ENCODE measurements around the gene MADD.
"Not testable (repeated sequence)": the region's sequence is repeated elsewhere in the genome, so short reads cannot be mapped to it uniquely, and the experiment has no call there.

The MADD gene

DNA sequence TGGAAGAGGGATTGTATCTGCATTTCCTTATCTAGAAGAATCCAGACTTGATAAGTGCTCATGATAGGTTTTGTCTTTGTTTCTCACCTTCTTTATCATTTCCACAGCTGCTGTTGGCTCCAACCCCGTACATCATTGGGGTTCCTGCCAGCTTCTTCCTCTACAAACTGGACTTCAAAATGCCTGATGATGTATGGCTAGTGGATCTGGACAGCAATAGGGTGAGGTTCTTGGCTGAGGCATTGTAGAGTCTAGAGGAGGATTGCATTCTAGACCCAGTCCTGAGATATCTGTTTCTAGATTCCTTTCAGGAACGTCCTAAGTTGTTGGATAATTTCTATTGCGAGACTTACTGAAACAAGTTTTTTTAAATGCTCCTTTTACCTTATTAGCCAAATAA is 8.1 kb downstream of the MADD start:
- DNase-seq: no peak

DNA sequence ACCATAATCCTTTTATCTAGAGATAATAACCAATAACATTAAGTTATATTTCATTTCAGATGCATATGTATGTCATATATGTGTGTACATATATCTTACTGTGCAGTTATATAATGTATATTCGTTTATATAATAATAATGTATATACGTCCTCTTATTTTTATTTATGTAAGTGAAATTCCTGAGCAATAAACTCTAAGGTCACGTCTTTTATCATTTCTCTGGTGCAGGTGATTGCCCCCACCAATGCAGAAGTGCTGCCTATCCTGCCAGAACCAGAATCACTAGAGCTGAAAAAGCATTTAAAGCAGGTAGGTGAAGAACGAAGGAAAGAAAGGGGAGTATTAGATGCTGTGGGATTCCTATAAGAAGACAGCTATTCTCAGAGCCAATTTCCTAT is 8.8 kb downstream of the MADD start:
- DNase-seq: no peak

GRCh38 chr11:47280099-47280498 is 10.2 kb downstream of the MADD start:
- no peak for DNase-seq

DNA sequence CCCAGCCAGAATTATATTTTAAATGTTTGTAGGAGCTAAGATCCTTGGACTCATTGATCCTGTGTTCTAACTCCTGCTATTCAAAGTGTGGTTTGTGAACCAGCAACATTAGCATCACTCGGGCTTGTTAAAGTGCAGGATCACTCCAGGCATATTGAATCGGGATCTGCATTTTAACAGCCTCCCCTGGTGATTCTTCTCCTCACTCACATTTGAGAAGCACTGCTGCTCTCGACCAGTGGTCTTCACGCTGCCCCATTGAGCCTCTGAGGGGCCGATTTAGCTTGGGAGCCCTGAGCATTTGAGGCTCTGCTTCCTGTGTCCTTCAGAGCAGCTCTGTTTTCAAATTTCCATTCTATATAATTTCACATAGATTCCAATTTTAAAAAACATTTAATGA is 10.9 kb downstream of the MADD start:
- no peak for DNase-seq

DNA sequence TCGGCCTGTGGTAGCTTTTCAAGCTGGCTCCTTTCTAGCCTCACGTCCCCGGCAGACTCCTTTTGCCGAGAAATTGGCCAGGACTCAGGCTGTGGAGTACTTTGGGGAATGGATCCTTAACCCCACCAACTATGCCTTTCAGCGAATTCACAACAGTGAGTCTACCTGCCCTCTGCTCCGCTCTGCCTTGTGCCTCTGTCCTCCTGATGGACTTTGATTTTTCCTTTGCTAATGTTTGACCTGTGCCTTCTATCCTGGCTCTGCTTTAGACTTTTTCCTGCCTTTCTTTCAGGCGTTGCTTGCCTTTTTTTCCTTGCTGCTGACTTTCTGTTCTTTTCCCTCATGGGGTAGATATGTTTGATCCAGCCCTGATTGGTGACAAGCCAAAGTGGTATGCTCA is 12.5 kb downstream of the MADD start:
- no peak for DNase-seq

DNA sequence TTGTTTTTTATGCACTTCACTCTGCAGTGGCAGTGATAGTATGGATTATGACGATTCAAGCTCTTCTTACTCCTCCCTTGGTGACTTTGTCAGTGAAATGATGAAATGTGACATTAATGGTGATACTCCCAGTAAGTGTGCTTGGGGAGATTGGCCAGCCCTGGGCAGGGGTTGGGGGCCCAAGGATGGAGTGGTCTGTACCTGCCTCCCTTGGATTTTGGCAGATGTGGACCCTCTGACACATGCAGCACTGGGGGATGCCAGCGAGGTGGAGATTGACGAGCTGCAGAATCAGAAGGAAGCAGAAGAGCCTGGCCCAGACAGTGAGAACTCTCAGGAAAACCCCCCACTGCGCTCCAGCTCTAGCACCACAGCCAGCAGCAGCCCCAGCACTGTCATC is 14.2 kb downstream of the MADD start:
- no peak for DNase-seq

GRCh38 chr11:47285969-47286770 is 16.2 kb downstream of the MADD start:
- DNase-seq: no peak

- no peak for DNase-seq
These were observed 18.1 kb downstream of the MADD start for GRCh38 chr11:47288066-47288465.

DNA sequence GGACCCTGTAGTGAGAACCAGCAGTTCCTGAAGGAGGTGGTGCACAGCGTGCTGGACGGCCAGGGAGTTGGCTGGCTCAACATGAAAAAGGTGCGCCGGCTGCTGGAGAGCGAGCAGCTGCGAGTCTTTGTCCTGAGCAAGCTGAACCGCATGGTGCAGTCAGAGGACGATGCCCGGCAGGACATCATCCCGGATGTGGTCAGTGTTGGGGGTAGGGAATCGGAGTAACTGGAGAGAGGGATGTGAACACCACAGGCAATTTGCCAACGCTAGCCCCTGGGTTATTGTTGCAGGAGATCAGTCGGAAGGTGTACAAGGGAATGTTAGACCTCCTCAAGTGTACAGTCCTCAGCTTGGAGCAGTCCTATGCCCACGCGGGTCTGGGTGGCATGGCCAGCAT is 19.9 kb downstream of the MADD start:
- DNase-seq: no peak

DNA sequence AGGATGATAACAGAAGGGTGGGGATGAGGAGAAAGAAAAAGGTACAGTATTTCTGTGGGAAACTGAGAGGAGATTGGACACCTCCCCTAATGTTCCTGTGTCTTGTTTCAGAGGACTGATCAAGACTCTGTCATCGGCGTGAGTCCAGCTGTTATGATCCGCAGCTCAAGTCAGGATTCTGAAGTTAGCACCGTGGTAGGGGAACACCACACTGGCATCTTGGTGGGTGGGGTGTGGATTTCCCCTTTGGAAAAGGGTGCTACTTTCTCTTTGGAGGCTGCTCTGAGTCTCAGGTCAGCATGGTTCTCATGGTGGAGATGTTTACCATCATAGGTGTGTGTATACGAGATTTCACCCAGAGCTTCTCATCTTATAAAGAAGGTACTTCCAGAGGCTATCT is 25.5 kb downstream of the MADD start:
- DNase-seq: no peak

DNA sequence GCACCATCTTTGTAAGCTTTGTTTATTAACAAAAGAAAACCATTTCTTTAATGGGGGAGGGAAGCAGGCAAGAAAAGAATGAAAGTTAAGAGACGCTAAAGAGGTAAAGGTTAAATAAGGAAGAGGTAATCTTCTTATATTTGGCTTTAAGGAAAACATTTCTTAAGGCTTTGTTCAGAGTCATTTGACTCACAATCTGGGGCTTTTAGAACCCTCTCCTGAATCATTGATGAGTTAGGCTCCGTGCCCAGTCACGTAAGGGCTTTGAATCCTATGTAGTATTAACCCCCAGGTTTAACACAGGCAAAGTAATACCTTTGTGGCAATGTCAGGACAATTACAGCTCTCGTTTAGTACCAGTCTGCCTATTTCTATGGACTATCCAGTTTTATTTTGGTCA is 26.1 kb downstream of the MADD start:
- no peak for DNase-seq

GRCh38 chr11:47299078-47299477 is 29.1 kb downstream of the MADD start:
- no peak for DNase-seq

GRCh38 chr11:47302853-47303252 is 32.9 kb downstream of the MADD start:
- DNase-seq: no peak

- no peak for DNase-seq
These were observed 36.0 kb downstream of the MADD start for GRCh38 chr11:47305734-47306483.

GRCh38 chr11:47306484-47306844 is 36.5 kb downstream of the MADD start:
- DNase-seq: no peak

DNA sequence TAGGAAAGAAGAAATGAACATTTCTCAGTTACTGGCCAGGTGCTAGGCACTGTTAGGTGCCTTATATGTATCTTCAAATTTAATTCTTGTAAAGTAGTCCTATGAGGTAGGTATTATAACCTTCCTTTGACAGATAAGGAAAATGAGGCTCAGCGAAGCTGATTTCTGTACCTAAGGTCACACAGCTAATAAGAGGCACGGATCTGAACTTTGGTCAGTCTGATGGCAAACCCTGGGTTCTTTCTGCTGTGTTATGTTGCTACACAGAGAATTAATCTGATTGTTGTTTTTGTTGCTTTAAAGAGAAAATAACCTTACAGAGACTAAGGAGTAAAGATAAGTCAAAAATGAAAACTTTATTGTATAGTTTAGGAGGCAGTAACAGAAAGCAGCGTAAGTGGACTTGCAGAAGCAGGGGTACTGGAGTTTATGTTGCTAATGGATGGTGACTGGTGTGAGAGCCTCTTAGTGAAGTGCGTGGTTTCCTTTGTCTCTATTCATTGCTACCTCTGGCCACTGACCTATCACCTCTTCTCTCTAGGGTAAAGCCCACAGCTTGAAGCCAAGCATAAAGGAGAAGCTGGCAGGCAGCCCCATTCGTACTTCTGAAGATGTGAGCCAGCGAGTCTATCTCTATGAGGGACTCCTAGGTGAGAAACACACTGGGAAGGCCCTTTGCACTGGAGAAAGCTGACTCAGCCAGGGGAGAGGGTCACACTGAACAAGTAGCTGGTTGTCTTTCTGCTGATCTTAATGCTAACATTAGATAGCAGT is 38.3 kb downstream of the MADD start:
- DNase-seq: no peak

DNA sequence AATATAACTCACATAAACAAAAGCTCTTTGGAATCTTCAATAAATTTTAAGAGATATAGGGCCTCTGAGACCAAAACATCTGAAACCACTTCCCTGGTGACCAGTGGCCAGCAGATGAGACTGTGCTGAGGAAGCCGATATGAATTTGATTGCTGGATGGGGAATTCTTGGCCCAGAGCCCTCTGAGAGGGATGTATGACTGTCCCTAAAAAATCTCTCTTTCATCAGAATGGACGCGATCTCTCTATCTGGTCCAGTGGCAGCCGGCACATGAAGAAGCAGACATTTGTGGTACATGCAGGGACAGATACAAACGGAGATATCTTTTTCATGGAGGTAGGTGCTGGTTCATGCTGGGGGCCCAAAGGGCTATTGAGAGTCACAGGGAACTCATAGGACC is 45.1 kb downstream of the MADD start:
- DNase-seq: no peak

DNA sequence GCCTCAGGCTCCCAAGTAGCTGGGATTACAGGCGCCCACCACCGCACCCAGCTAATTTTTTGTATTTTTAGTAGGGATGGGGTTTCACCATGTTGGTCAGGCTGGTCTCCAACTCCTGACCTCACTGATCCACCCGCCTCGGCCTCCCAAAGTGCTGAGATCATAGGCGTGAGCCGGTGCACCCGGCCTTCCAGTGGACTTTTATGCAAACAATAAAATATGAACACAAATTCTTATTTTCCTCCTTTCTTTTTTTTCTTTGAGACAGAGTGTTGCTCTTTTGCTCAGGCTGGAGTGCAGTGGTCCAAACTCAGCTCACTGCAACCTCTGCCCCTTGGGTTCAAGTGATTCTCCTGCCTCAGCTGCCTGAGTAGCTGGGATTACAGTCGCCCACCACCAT is 46.6 kb downstream of the MADD start:
- DNase-seq: not testable (repeated sequence)

DNA sequence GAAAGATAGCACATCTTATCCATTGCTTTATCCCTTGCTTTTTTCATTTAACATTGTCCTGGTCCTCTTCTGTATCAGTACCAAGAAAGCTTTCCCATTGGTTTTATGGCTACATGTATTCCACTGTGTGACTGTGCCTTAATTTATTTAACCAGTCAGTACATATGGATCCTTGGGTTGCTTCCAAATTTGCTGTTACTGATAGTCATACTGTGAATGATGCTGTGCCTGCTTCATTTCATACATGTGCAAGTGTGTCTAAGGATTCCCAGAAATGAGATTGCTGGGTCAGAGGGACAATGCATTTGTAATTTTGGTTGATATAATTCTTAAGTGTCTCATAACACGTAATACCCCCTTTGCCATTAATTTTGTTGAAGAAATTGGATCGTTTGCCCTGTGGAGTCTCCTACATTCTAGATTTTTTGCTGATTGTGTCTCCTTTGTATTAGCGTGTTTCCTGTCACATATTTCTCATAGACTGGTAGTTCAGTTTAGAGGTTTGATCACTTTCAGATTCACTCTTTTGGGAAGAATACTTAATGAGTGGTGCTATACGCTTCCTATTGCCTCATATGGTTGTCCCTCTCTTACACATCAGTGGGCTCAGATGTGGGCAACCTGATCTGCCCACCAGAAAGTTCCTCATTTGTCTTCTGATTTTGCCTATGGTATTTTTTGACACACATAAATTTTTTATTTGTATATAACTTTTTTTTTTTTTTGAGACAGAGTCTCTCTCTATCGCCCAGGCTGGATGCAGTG is 47.3 kb downstream of the MADD start:
- DNase-seq: no peak

DNA sequence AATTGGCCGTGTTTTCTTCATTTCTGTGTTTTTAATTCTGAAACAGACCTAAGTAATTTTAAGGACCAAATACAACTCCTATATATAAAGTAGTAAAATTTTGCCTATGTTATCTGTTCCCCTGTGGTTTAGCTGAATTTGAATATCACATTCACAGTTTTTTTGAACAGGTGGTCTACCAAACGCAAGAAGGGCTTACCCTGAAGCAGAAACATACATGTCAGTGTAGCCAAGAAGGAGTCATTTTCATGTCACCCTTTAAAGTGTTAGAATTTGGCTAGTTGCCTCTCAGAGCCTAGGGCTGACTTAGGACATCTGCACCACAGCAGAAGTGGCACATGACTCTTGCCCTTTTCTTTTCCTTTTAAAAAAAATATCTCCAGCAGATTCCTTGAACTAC is 48.2 kb downstream of the MADD start:
- no peak for DNase-seq

GRCh38 chr11:47324520-47324919 is 54.6 kb downstream of the MADD start:
- no peak for DNase-seq

DNA sequence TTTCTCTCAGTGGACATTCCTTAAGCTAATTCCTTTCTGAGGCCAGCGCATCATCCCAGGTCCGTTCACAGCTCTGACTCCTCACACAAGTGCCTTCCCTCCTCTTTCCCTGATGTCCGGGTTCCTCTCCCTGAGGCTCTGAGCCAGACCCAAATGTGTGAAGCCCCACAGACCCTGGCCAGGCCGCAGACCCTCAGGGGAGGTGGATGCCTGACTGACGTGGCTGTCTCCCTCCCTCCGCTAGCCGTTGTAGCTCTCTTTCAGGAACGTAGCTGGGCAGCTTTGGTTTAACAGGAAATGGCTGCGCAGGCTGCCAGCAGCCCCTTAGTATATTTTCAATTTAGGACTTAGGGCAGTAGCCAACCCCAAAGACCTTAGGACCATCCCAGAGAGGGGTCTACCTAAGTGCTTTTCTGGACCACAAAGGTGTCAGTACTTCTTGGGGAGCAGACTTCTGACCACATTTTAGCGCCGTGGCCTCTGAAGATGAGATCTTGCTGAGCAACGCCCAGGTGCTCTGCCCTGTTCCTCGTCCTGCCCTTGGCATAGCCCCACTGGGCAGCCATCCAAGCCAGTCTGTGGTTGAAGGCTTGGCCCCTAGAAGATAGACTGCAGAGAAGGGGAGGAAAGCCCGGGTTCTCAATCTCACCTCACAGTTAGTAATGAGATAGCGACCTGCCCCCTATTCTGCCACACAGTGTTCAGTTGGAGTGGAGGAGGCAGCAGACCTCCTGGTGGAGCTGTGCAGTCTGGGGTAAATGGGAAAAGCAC is 55.5 kb downstream of the MADD start:
- DNase-seq: no peak

Data from activated CD4-positive, alpha-beta T cell treated with anti-CD3 and anti-CD28 coated beads for 48 hours (primary cell).